Peyer's patch (tissue), 4 donors: Measurements from ENCODE around the gene KLHL22. TPM values are rescaled to one million over a fixed set of nuclear protein-coding genes. Genes with fewer than 3 reads are reported as not detected.

Experiments used
- DNase-seq, 3 donors: peaks; one replicate each; pipeline ENCODE4 v3.0.0-alpha.2; 2017 to 2019
- H3K27ac ChIP-seq, 4 donors: fragments of 200-600 bp; sonication (generic); one replicate each; pipeline ENCODE4 v1.5.1; 2016 to 2019
- H3K27me3 ChIP-seq, 2 donors: fragments of 200-600 bp; sonication (generic); one replicate each; pipeline ENCODE4 v1.5.1; 2019
- H3K36me3 ChIP-seq, 3 donors: fragments of 200-600 bp; sonication (generic); one replicate each; pipeline ENCODE4 v1.5.1; 2016 to 2019
- H3K4me1 ChIP-seq, 4 donors: fragments of 200-600 bp; sonication (generic); one replicate each; pipeline ENCODE4 v1.5.1; 2016 to 2019
- H3K4me3 ChIP-seq, 4 donors: fragments of 200-600 bp; sonication (generic); 1 replicate in 3 of 4; 2 replicates in 1 of 4; pipeline ENCODE4 v1.5.1; 2016 to 2019; ENCODE audit warnings: mild to moderate bottlenecking in 1 of 4
- H3K9me3 ChIP-seq, 4 donors: fragments of 200-600 bp; sonication (generic); one replicate each; pipeline ENCODE4 v1.5.1; 2016 to 2019; ENCODE audit warnings: mild to moderate bottlenecking in 1 of 4
- CTCF ChIP-seq, 6 experiments: fragments of 450-650 bp in 4 of 6; fragments of 200-600 bp in 2 of 6; sonication (generic) in 1 of 6; IDR thresholded peaks; one replicate each; pipeline ENCODE4 v1.5.1; 2017 to 2019; ENCODE audit warnings: antibody characterized with exemption in 6 of 6, mild to moderate bottlenecking in 3 of 6, moderate library complexity in 1 of 6
- POLR2A ChIP-seq, 2 donors: fragments of 450-650 bp; IDR thresholded peaks; one replicate each; pipeline ENCODE4 v1.5.1; 2017; ENCODE audit warnings: antibody characterized with exemption in 2 of 2, mild to moderate bottlenecking in 2 of 2, moderate library complexity in 2 of 2
- total RNA-seq, 4 donors: library from RNA; depleted of rRNA; stranded (reverse); fragments of >200 nt; gene quantifications; one replicate each; pipeline ENCODE4 v1.1.0, GENCODE V29; 2016

Gene KLHL22
- total RNA-seq, 4 donors from 2014 or later = 12.6 to 23.9 (median 19.2) TPM

- Histone ChIP-seq H3K27ac (no peak overlapping the region), H3K27me3 (no peaks in the 10 kb centered on the region), H3K4me1 (peaks cover 0 to 9% (median 0%) of the 10 kb centered on the region in 4 donors), H3K36me3 (peaks cover 0 to 11% (median 0%) of the 10 kb centered on the region in 3 donors), H3K9me3 (no peaks in the 10 kb centered on the region), H3K4me3 (no peak overlapping the region)
- TF ChIP-seq CTCF (IDR thresholded peaks at IDR 0.05) (no peak), POLR2A (IDR thresholded peaks at IDR 0.05) (no peak)
- no peak for DNase-seq
Observed at GRCh38 chr22:20444325-20444724, 51.3 kb downstream of the KLHL22 start.

DNA sequence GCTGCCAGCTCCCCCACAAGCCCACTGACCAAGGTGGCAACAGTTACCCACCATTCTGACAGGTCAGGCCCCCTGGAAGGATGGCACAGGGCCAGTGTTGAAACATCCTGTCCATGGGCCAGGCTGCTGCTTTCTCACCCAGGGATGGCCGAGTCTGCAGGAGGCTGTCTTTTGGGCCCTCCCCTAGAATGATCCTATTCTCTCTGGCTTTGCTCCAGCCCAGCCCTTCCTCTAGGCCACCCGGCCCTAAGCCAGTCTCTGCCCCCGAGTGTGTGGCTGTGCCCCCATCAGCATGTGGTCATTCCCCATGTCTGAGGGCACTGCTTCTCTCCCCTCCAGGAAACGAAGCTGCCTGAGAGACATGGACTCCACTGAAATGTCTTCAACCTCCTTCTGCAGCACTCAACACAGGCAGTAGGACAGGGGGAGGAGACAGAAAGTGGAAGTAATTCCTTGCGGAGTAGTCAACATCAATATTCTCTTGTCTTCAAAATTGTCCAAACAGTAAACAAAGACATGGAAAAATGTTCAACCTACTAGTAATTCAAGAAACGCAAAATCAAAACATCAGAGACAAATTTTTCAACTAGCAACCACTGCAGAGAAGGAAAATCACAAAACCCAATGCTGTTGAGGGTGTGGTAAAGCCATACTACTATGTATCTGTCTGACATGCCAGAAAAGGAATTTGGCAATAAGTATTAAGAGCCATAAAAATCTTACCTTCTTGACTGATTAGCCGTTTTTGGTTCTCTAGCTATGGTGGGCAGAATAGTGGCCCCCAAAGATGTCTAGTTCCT is 52.9 kb downstream of the KLHL22 start:
- Histone ChIP-seq H3K36me3 (peaks cover 0 to 11% (median 0%) of the 10 kb centered on the region in 3 donors), H3K4me1 (peaks cover 0 to 16% (median 2%) of the 10 kb centered on the region in 4 donors), H3K9me3 (no peaks in the 10 kb centered on the region), H3K4me3 (no peak overlapping the region), H3K27ac (peak overlapping the region in 3 of 4 donors; percentile 17 to 49 (median 42)), H3K27me3 (no peaks in the 10 kb centered on the region)
- DNase-seq = no peak
- TF ChIP-seq POLR2A (IDR thresholded peaks at IDR 0.05) = no peak
- no peak for TF ChIP-seq CTCF (IDR thresholded peaks at IDR 0.05)

DNA sequence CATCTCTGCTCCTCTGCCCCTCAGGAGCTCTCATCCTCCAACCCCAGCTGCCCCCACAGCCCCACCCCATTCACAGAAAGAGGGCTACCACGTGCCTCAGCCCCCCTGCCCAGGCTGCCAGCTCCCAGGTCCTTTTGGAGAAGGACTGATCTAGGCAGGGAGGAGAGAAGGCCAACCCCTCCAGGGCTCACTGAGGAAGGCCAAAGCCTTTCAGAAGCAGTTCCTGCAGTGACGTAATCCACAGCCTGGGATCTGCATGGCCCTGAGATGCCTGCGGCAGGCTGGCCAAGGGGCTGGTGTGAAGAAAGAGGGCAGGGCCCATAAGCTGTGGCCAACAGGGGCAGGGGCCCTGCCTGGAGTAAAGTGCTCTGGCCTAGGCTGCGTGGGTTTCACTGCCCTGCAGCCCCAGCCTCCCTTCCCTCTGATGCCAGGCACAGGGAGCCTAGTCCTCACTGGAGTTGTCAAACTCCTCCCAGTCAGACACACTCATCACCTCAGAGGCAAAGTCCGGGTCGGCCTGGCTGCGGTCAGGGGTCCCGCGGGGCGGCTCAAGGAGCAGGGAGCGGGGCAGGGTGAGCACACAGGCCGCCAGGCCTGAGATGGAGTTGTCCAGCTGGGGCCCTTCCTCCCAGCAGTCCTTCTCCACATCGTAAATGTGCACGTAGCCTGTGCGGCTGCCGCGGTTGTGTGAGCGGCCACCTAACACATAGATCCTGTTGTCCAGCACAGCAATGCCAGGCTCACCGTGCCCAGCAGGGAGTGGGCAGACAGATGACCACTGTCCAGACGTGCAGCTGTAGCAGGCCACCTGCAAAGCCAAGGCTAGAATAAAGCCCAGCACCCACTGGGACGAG is 53.7 kb downstream of the KLHL22 start:
- Histone ChIP-seq H3K4me3 (no peak overlapping the region), H3K9me3 (no peaks in the 10 kb centered on the region), H3K4me1 (peaks cover 0 to 21% (median 9%) of the 10 kb centered on the region in 4 donors), H3K27ac (peak overlapping the region in 3 of 4 donors; percentile 17 to 49 (median 42)), H3K27me3 (no peaks in the 10 kb centered on the region), H3K36me3 (peaks cover 0 to 11% (median 0%) of the 10 kb centered on the region in 3 donors)
- DNase-seq = peak in 1 of 3 donors; percentile 41
- TF ChIP-seq CTCF (IDR thresholded peaks at IDR 0.05) (no peak), POLR2A (IDR thresholded peaks at IDR 0.05) (no peak)

DNA sequence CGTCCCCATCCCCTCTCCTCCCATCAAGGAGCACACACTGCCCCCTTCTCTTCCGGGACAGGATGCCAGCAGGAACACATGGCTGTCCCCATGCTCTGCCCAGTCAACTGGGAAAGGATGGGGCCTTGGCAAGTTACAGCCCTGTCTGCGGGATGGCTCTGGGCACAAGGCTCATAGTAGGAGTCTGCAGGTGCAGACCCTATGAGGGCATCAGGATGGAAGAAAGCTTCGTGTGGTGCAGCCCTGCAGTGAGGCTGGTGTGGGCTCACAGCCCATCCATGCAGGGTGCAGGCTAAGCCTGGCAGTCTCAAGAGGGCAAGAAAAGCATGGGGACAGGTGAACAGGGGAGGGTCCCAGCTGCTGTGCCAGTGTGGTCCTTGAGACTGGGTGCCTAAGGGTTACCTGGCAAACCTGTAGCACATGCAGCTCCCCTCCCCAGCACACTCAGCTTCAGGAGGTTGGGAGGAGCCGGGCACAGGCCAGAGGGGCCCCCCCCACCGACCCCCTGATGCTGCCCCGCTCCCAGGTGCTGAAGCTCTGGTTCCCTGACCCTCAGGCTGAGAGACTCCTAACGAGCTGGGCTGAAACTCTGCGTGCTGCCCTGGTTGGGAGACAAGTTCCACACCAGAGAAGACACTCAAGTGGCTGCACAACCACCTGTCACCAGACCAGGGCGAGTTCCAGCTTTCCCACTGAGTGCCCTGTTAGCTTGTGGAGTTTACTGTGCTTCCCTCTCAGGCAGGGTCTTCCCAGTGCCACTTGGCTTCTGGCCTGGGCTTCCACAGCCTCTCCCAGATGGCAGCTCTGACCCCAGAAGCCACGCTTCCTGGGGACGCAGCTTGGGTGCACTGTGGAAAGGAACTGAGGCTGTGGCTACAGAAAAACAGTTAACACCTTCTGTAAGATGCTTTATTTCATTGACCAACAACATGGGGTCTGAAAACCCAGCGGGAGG is 54.7 kb downstream of the KLHL22 start:
- TF ChIP-seq CTCF (IDR thresholded peaks at IDR 0.05) = no peak
- no peak for TF ChIP-seq POLR2A (IDR thresholded peaks at IDR 0.05)
- Histone ChIP-seq H3K9me3 (no peaks in the 10 kb centered on the region), H3K4me3 (no peak overlapping the region), H3K4me1 (peaks cover 0 to 31% (median 14%) of the 10 kb centered on the region in 4 donors), H3K36me3 (peaks cover 0 to 11% (median 0%) of the 10 kb centered on the region in 3 donors), H3K27me3 (peaks cover 0 to 6% of the 10 kb centered on the region in 2 donors), H3K27ac (peak overlapping the region in 1 of 4 donors; percentile 42)
- peak in 1 of 3 donors; percentile 41 for DNase-seq
